Activated T-helper 1 cell treated with anti-CD3 and anti-CD28 coated beads, Interleukin-12 subunit alpha, Interleukin-12 subunit beta, Interleukin-2, Interleukin-4 antibody, amounts not matched to agents 30 ng/mL and 10 ng/mL and 1 ng/mL, durations not matched to agents 14 hours and 24 hours and 36 hours (primary cell): Measurements from ENCODE around the gene OR52M1. TPM values are rescaled to one million over a fixed set of nuclear protein-coding genes. Genes with fewer than 3 reads are reported as not detected.

Experiments used
- DNase-seq: peaks from one replicate; pipeline ENCODE4 v3.0.0; 2021; ENCODE audit warnings: low spot score
- H3K27ac Mint-ChIP-seq: one replicate; pipeline ENCODE4 v1.8.0; 2021; ENCODE audit warnings: mild to moderate bottlenecking, mixed read lengths
- H3K27me3 Mint-ChIP-seq: one replicate; pipeline ENCODE4 v1.8.0; 2022; ENCODE audit warnings: mild to moderate bottlenecking, moderate library complexity, mixed read lengths; ENCODE audit not compliant: insufficient read depth
- H3K36me3 Mint-ChIP-seq: one replicate; pipeline ENCODE4 v1.8.0; 2021; ENCODE audit warnings: low read depth, mixed read lengths
- H3K4me1 Mint-ChIP-seq: one replicate; pipeline ENCODE4 v1.8.0; 2021; ENCODE audit warnings: low read depth, mixed read lengths
- H3K4me3 Mint-ChIP-seq: one replicate; pipeline ENCODE4 v1.8.0; 2021; ENCODE audit warnings: mild to moderate bottlenecking, moderate library complexity, mixed read lengths
- H3K9me3 Mint-ChIP-seq: one replicate; pipeline ENCODE4 v1.8.0; 2021; ENCODE audit warnings: mixed read lengths
- intact Hi-C: fragments of 100-400 bp; cut with micrococcal nuclease; formaldehyde crosslinking; loops from one replicate; pipeline ENCODE4 v1.15.1; 2024
- total RNA-seq: library from RNA; stranded (reverse); gene quantifications from 2 replicates; pipeline ENCODE4 v1.2.3, GENCODE V29; 2022

The OR52M1 gene
- total RNA-seq, 1 donor from 2014 or later: not detected

DNA sequence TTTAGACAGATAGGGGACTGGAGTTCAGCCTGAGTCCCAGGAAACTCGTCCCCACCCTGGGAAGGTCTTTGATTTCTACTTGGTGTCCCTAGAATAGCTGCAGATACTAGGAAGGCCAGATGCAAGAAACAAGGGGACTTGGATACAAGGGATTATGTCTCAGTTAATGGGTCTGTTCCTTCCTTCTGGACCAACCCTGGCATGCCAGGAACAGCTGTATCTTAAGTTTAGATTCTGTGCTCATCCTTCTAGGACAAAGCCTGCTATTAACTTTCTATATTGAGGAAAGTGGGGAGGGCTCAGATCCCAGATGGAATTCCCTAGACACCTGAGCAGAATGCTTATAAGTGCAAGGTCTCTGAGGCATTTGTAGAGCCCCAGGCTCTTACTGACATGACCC is 3.9 kb upstream of the OR52M1 start:
- Mint-ChIP-seq H3K9me3 (no peaks in the 10 kb centered on the region), H3K4me3 (no peak overlapping the region), H3K27ac (no peak overlapping the region), H3K4me1 (no peaks in the 10 kb centered on the region), H3K27me3 (peaks cover 12% of the 10 kb centered on the region), H3K36me3 (no peaks in the 10 kb centered on the region)
- DNase-seq: no peak
- intact Hi-C loops: no loop called here

DNA sequence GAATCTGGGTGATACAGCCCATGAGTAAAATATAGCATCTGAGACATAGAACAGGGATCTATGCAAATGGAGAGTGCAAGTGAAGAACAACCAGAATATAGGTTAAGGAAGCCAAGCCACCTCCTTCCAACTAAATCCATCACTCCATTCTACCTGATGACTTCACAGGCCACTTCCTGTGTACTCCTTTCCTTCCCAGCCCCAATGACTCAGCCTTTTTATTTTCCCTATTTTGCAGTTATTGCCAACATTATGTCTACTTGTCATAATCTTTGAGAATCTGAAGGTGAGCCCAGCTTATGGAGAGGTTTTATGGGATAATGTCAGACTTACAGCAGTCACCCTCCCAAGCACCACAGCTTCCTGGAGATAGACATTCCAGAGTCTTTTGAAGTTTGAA is 1.4 kb upstream of the OR52M1 start:
- H3K4me1 Mint-ChIP-seq: no peaks in the 10 kb centered on the region
- DNase-seq: no peak
- H3K27ac Mint-ChIP-seq: no peak overlapping the region
- intact Hi-C loops: no loop called here
- no peaks in the 10 kb centered on the region for H3K36me3 Mint-ChIP-seq
- no peak overlapping the region for H3K4me3 Mint-ChIP-seq
- H3K9me3 Mint-ChIP-seq: no peaks in the 10 kb centered on the region
- H3K27me3 Mint-ChIP-seq: peaks cover 10% of the 10 kb centered on the region

- Mint-ChIP-seq H3K4me1 (no peaks in the 10 kb centered on the region), H3K27ac (no peak overlapping the region), H3K9me3 (no peaks in the 10 kb centered on the region), H3K4me3 (no peak overlapping the region), H3K27me3 (peaks cover 8% of the 10 kb centered on the region), H3K36me3 (no peaks in the 10 kb centered on the region)
- intact Hi-C loops: no loop called here
- DNase-seq: no peak
These were observed 1.9 kb downstream of the OR52M1 start for GRCh38 chr11:4546878-4547277.

- intact Hi-C loops: no loop called here
- Mint-ChIP-seq H3K27me3 (peaks cover 3% of the 10 kb centered on the region), H3K4me1 (no peaks in the 10 kb centered on the region), H3K9me3 (no peaks in the 10 kb centered on the region), H3K4me3 (no peak overlapping the region), H3K36me3 (no peaks in the 10 kb centered on the region), H3K27ac (no peak overlapping the region)
- DNase-seq: no peak
These were observed 2.4 kb downstream of the OR52M1 start for GRCh38 chr11:4547416-4547815.

GRCh38 chr11:4551346-4551979 is 6.5 kb downstream of the OR52M1 start:
- Mint-ChIP-seq H3K27me3 (no peaks in the 10 kb centered on the region), H3K4me1 (no peaks in the 10 kb centered on the region), H3K9me3 (no peaks in the 10 kb centered on the region), H3K36me3 (no peaks in the 10 kb centered on the region), H3K27ac (no peak overlapping the region), H3K4me3 (no peak overlapping the region)
- no peak for DNase-seq
- intact Hi-C loops: no loop called here

DNA sequence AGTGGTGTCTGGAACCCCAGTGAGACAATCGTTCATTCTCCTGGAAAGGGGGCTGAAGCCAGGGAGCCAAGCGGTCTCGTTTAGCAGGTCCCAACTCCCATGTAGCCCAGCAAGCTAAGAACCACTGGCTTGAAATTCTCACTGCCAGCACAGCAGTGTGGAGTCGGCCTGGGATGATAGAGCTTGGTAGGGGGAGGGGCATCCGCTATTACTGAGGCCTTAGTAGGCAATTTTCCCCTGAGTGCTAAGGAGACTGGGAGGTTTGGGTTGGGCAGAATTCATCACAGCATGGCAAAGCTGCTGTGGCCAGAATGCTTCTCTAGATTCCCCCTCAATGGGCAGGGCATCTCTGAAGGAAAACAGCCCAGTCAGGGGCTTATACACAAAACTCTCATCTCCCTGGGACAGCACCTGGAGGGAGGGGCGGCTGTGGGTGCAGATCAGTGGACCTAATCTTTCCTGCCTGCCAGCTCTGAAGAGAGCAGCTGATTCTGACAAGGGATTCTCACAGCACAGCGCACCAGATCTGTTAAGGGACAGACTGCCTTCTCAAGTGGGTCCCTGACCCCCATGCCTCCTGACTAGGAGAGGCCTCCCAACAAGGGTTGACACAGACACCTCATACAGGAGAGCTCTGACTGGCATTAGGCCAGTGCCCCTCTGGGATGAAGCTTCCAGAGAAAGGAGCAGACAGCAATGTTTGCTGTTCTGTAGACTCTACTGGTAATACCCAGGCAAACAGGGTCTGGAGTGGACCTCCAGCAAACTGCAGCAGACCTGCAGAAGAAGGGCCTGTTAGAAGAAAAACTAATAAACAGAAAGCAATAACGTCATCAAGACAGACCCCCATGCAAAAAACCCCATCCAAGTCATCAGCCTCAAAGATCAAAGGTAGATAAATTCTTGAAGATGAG is 14.8 kb downstream of the OR52M1 start:
- no peaks in the 10 kb centered on the region for H3K27me3 Mint-ChIP-seq
- no peaks in the 10 kb centered on the region for H3K9me3 Mint-ChIP-seq
- H3K27ac Mint-ChIP-seq: no peak overlapping the region
- H3K4me3 Mint-ChIP-seq: no peak overlapping the region
- no peak for DNase-seq
- intact Hi-C loops: no loop called here
- H3K36me3 Mint-ChIP-seq: no peaks in the 10 kb centered on the region
- no peaks in the 10 kb centered on the region for H3K4me1 Mint-ChIP-seq

- H3K36me3 Mint-ChIP-seq: no peaks in the 10 kb centered on the region
- intact Hi-C loops: no loop called here
These were observed 15.5 kb downstream of the OR52M1 start for GRCh38 chr11:4560467-4560866.

DNA sequence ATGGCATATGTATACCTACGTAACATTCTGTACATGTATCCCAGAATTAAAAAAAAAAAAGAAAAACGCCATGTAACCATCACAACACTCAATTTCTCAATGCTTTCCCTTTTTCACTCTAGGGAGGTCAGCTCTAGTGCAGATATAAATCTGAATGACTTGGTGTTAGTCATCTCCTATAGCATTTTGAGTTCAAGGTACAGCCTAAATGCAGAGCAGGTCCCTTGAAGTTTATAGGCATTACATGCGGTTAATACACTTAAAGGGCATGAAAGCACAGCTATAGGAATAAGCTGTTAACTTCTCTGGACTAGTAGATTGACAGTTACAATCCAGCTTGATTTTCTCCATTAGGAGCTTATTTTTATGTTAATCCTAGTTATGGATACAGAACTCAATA is 20.4 kb downstream of the OR52M1 start:
- intact Hi-C loops: no loop called here

More at GRCh38 chr11:4560467-4560866, 15.5 kb downstream of the OR52M1 start:
- no peak for DNase-seq
- H3K4me3 Mint-ChIP-seq: no peak overlapping the region
- H3K27me3 Mint-ChIP-seq: no peaks in the 10 kb centered on the region
- H3K9me3 Mint-ChIP-seq: no peaks in the 10 kb centered on the region
- H3K4me1 Mint-ChIP-seq: no peaks in the 10 kb centered on the region
- H3K27ac Mint-ChIP-seq: no peak overlapping the region

DNA sequence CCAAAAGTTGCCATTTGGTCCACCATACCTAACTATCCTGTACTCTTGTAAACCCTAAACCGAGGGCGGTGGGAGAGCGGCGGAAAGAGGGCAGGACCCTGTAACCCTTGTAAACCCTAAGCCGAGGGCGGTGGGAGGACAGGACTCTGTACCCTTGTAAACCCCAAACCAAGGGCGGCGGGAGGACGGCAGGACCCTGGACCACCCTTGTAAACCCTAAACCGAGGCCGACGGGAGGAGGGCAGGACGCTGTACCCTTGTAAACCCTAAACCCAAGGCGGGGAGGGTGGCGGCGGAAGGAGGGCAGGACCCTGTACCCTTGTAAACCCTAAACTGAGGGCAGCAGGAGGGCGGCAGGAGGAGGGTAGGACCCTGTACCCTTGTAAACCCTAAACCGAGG is 24.1 kb downstream of the OR52M1 start:
- H3K27me3 Mint-ChIP-seq: no peaks in the 10 kb centered on the region
- no peak overlapping the region for H3K4me3 Mint-ChIP-seq
- no peaks in the 10 kb centered on the region for H3K4me1 Mint-ChIP-seq

More for the DNA sequence above, 20.4 kb downstream of the OR52M1 start:
- Mint-ChIP-seq H3K4me3 (no peak overlapping the region), H3K4me1 (no peaks in the 10 kb centered on the region), H3K9me3 (no peaks in the 10 kb centered on the region), H3K36me3 (no peaks in the 10 kb centered on the region), H3K27me3 (no peaks in the 10 kb centered on the region), H3K27ac (no peak overlapping the region)
- no peak for DNase-seq

GRCh38 chr11:4576880-4577279 is 31.9 kb downstream of the OR52M1 start:
- H3K4me1 Mint-ChIP-seq: peaks cover 13% of the 10 kb centered on the region

More for the DNA sequence above, 24.1 kb downstream of the OR52M1 start:
- no peak overlapping the region for H3K27ac Mint-ChIP-seq
- H3K36me3 Mint-ChIP-seq: no peaks in the 10 kb centered on the region
- intact Hi-C loops: no loop called here
- no peaks in the 10 kb centered on the region for H3K9me3 Mint-ChIP-seq
- no peak for DNase-seq

DNA sequence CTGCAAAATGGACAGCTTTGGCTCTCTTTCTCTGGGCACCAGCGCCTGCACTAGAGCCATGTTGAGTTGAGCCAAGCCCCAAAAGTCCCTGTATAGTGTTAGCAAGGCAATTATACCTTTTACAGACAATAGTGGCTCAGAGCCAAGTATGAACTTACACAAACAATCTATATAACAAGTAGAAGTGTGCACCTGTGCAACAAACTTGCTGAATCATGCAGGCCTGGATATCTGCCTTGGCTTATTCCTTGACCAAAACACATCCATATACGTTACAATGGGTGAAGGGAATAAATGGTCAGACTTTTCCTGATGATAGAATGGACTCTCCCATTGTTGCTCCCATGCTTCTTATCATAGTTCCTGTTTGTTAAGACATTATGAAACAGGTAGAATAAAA is 32.8 kb downstream of the OR52M1 start:
- intact Hi-C loops: no loop called here
- DNase-seq: no peak
- Mint-ChIP-seq H3K9me3 (no peaks in the 10 kb centered on the region), H3K36me3 (no peaks in the 10 kb centered on the region), H3K4me1 (peaks cover 13% of the 10 kb centered on the region), H3K4me3 (no peak overlapping the region), H3K27me3 (peaks cover 5% of the 10 kb centered on the region), H3K27ac (no peak overlapping the region)

More at GRCh38 chr11:4576880-4577279, 31.9 kb downstream of the OR52M1 start:
- H3K9me3 Mint-ChIP-seq: no peaks in the 10 kb centered on the region
- H3K27me3 Mint-ChIP-seq: peaks cover 5% of the 10 kb centered on the region
- no peak overlapping the region for H3K27ac Mint-ChIP-seq
- intact Hi-C loops: no loop called here
- H3K36me3 Mint-ChIP-seq: no peaks in the 10 kb centered on the region
- H3K4me3 Mint-ChIP-seq: no peak overlapping the region
- DNase-seq: no peak

GRCh38 chr11:4578624-4579023 is 33.6 kb downstream of the OR52M1 start:
- H3K4me3 Mint-ChIP-seq: no peak overlapping the region
- peaks cover 5% of the 10 kb centered on the region for H3K27me3 Mint-ChIP-seq
- peaks cover 13% of the 10 kb centered on the region for H3K4me1 Mint-ChIP-seq
- H3K36me3 Mint-ChIP-seq: no peaks in the 10 kb centered on the region
- H3K27ac Mint-ChIP-seq: no peak overlapping the region
- H3K9me3 Mint-ChIP-seq: no peaks in the 10 kb centered on the region
- intact Hi-C loops: no loop called here
- DNase-seq: no peak

- DNase-seq: no peak
- H3K27ac Mint-ChIP-seq: no peak overlapping the region
- H3K4me3 Mint-ChIP-seq: no peak overlapping the region
- H3K9me3 Mint-ChIP-seq: no peaks in the 10 kb centered on the region
- intact Hi-C loops: no loop called here
- peaks cover 13% of the 10 kb centered on the region for H3K4me1 Mint-ChIP-seq
- H3K36me3 Mint-ChIP-seq: no peaks in the 10 kb centered on the region
- peaks cover 5% of the 10 kb centered on the region for H3K27me3 Mint-ChIP-seq
These were observed 35.1 kb downstream of the OR52M1 start for GRCh38 chr11:4580124-4580523.
